CD14-positive monocyte (primary cell): ENCODE results near the gene MPPED1. TPM values are rescaled to one million over a fixed set of nuclear protein-coding genes. Genes with fewer than 3 reads are reported as not detected.

Experiments
- DNase-seq, 3 donors: peaks; one replicate each; pipeline ENCODE4 v3.0.0-alpha.2; 2011 to 2022
- H2AFZ ChIP-seq: 2 replicates; pipeline ENCODE4 v1.6.0; 2012; ENCODE audit warnings: mild to moderate bottlenecking, low read depth, low read length, inconsistent platforms; ENCODE audit not compliant: insufficient read depth, poor library complexity, severe bottlenecking
- H3K27ac ChIP-seq, 2 donors: 1 replicate in 1 of 2; 2 replicates in 1 of 2; pipeline ENCODE4 v1.5.1; 2012 to 2013; ENCODE audit warnings: low read length in 2 of 2, control low read depth in 1 of 2, inconsistent platforms in 1 of 2, low read depth in 1 of 2, mild to moderate bottlenecking in 1 of 2
- H3K27me3 ChIP-seq, 2 donors: one replicate each; pipeline versions ENCODE4 v1.6.0 to v1.6.1; 2011 to 2013; ENCODE audit warnings: low read length in 2 of 2; ENCODE audit not compliant: control insufficient read depth in 2 of 2, insufficient read depth in 2 of 2
- H3K36me3 ChIP-seq, 2 donors: replicated peaks in 1 of 2; 1 replicate in 1 of 2; 2 replicates in 1 of 2; pipeline versions ENCODE4 v1.5.1 to v1.6.1; 2012 to 2013; ENCODE audit warnings: low read length in 2 of 2, control low read depth in 1 of 2, inconsistent platforms in 1 of 2, mild to moderate bottlenecking in 1 of 2; ENCODE audit not compliant: insufficient read depth in 2 of 2, control insufficient read depth in 1 of 2
- H3K4me1 ChIP-seq, 2 donors: 1 replicate in 1 of 2; 2 replicates in 1 of 2; pipeline versions ENCODE4 v1.5.1 to v1.6.1; 2012 to 2013; ENCODE audit warnings: low read length in 2 of 2, control low read depth in 1 of 2, inconsistent platforms in 1 of 2, mild to moderate bottlenecking in 1 of 2, moderate library complexity in 1 of 2; ENCODE audit not compliant: insufficient read depth in 2 of 2, control insufficient read depth in 1 of 2
- H3K4me2 ChIP-seq: replicated peaks from 2 replicates; pipeline ENCODE3; 2012; ENCODE audit warnings: low read length, moderate library complexity, mild to moderate bottlenecking; ENCODE audit not compliant: poor library complexity, severe bottlenecking; ENCODE audit errors: extremely low read depth
- H3K4me3 ChIP-seq, 3 experiments: fragments of 200-600 bp in 1 of 3; sonication (generic) in 1 of 3; replicated peaks in 1 of 3; 1 replicate in 2 of 3; 2 replicates in 1 of 3; pipeline ENCODE4 v1.5.1; 2011 to 2013; ENCODE audit warnings: low read length in 3 of 3, mild to moderate bottlenecking in 3 of 3, control low read depth in 2 of 3, low read depth in 2 of 3, inconsistent platforms in 1 of 3, moderate library complexity in 1 of 3
- H3K79me2 ChIP-seq: 2 replicates; pipeline ENCODE4 v1.6.0; 2012; ENCODE audit warnings: mild to moderate bottlenecking, control low read depth, inconsistent platforms, low read length, moderate library complexity; ENCODE audit not compliant: insufficient read depth
- H3K9ac ChIP-seq: 2 replicates; pipeline ENCODE4 v1.6.0; 2017; ENCODE audit warnings: low read length, mild to moderate bottlenecking; ENCODE audit not compliant: insufficient read depth, poor library complexity, severe bottlenecking
- H3K9me3 ChIP-seq, 2 donors: replicated peaks in 1 of 2; 1 replicate in 1 of 2; 2 replicates in 1 of 2; pipeline versions ENCODE4 v1.5.1 to v1.6.1; 2012 to 2013; ENCODE audit warnings: low read length in 2 of 2, control low read depth in 1 of 2; ENCODE audit not compliant: control insufficient read depth in 1 of 2, insufficient read depth in 1 of 2
- H4K20me1 ChIP-seq: 2 replicates; pipeline ENCODE4 v1.6.0; 2012; ENCODE audit warnings: mild to moderate bottlenecking, low read length, control low read depth, moderate library complexity; ENCODE audit not compliant: insufficient read depth
- H3K27ac Mint-ChIP-seq, 7 donors: one replicate each; pipeline ENCODE4 v1.8.0; 2020; ENCODE audit warnings: mild to moderate bottlenecking in 7 of 7, mixed read lengths in 7 of 7, moderate library complexity in 6 of 7, inconsistent platforms in 2 of 7
- H3K27me3 Mint-ChIP-seq, 3 donors: one replicate each; pipeline ENCODE4 v1.8.0; 2021 to 2022; ENCODE audit warnings: low read depth in 3 of 3, mild to moderate bottlenecking in 3 of 3, mixed read lengths in 3 of 3, moderate library complexity in 3 of 3, inconsistent platforms in 1 of 3
- H3K36me3 Mint-ChIP-seq, 2 donors: one replicate each; pipeline ENCODE4 v1.8.0; 2020; ENCODE audit warnings: mixed read lengths in 2 of 2, inconsistent platforms in 1 of 2, mild to moderate bottlenecking in 1 of 2
- H3K4me1 Mint-ChIP-seq: one replicate; pipeline ENCODE4 v1.8.0; 2020; ENCODE audit warnings: mild to moderate bottlenecking, mixed read lengths
- H3K4me3 Mint-ChIP-seq, 2 donors: one replicate each; pipeline ENCODE4 v1.8.0; 2020; ENCODE audit warnings: mild to moderate bottlenecking in 2 of 2, mixed read lengths in 2 of 2, moderate library complexity in 1 of 2
- H3K9me3 Mint-ChIP-seq, 7 donors: one replicate each; pipeline ENCODE4 v1.8.0; 2020 to 2022; ENCODE audit warnings: mixed read lengths in 7 of 7, mild to moderate bottlenecking in 6 of 7, moderate library complexity in 6 of 7, inconsistent platforms in 2 of 7
- WGBS: methylation state at CpG from one replicate; pipeline ENCODE4 v1.1.5; 2013; ENCODE audit warnings: missing lambda C conversion rate; ENCODE audit not compliant: insufficient coverage; 5-methylcytosine and 5-hydroxymethylcytosine counted together
- intact Hi-C, 2 donors: fragments of 100-400 bp; cut with micrococcal nuclease; formaldehyde crosslinking; loops; one replicate each; pipeline versions ENCODE4 v1.15.0 to v1.15.1; 2023
- polyA plus RNA-seq, 3 donors: library from polyadenylated mRNA; depleted of rRNA in 1 of 3; unstranded in 2 of 3; stranded (reverse) in 1 of 3; fragments of 300-500 nt in 2 of 3; fragments of >200 nt in 1 of 3; fragmentation: Illumina TruSeq in 2 of 3; gene quantifications; 1 replicate in 2 of 3; 2 replicates in 1 of 3; pipeline ENCODE4 v1.2.3, GENCODE V29; 2012 to 2021
- TF ChIP-seq, protein P1 (sequence below): fragments of 200-600 bp; IDR thresholded peaks from one replicate; pipeline ENCODE4 v1.8.0; 2022; ENCODE audit warnings: antibody characterized with exemption, mild to moderate bottlenecking

The MPPED1 gene
- polyA plus RNA-seq, 3 donors = not detected

DNA sequence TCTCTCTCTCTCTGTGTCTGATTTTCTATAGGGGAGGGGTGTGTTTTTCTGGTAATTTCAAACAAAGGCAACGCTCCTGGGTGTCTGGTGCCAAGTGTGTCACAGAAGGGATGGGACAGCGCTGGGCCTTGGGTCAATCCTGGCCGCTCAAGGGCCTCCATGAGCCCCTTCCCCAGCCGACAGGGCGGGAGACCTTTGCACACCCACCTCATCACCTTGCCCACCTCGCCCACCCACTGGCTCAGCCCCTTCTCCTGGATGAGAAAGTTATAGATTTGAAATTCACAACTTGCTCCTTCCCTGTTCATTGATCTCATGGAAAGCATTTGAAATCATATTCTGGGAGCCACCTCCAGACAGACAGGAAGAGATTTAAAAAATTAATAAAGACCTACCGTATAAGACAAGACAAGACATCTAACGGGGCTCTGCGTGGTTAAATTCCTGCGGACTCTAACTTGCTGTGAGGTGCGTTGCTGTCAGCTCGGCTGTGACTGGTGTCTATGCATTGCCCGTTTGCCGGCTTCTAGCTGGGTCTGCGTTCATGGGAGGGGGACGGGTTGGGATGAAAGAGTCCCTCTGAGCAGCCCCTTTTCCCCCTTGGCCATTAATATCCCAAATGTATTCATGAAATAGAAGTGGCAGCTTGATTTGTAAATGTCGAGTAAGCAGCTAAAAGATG is 27.0 kb downstream of the MPPED1 start:
- Histone ChIP-seq H3K27me3 (no peaks in the 10 kb centered on the region), H3K4me2 (no peak overlapping the region), H2AFZ (no peak overlapping the region), H3K27ac (no peak overlapping the region), H3K79me2 (no peaks in the 10 kb centered on the region), H3K9me3 (no peaks in the 10 kb centered on the region), H4K20me1 (no peaks in the 10 kb centered on the region), H3K9ac (no peak overlapping the region), H3K4me3 (no peak overlapping the region), H3K36me3 (no peaks in the 10 kb centered on the region), H3K4me1 (no peaks in the 10 kb centered on the region)
- no peak for DNase-seq
- Mint-ChIP-seq H3K9me3 (no peaks in the 10 kb centered on the region), H3K4me3 (no peak overlapping the region), H3K4me1 (no peaks in the 10 kb centered on the region), H3K27me3 (peaks cover 3 to 20% (median 5%) of the 10 kb centered on the region in 3 donors), H3K36me3 (no peaks in the 10 kb centered on the region), H3K27ac (no peak overlapping the region)
- TF ChIP-seq, protein P1, sequence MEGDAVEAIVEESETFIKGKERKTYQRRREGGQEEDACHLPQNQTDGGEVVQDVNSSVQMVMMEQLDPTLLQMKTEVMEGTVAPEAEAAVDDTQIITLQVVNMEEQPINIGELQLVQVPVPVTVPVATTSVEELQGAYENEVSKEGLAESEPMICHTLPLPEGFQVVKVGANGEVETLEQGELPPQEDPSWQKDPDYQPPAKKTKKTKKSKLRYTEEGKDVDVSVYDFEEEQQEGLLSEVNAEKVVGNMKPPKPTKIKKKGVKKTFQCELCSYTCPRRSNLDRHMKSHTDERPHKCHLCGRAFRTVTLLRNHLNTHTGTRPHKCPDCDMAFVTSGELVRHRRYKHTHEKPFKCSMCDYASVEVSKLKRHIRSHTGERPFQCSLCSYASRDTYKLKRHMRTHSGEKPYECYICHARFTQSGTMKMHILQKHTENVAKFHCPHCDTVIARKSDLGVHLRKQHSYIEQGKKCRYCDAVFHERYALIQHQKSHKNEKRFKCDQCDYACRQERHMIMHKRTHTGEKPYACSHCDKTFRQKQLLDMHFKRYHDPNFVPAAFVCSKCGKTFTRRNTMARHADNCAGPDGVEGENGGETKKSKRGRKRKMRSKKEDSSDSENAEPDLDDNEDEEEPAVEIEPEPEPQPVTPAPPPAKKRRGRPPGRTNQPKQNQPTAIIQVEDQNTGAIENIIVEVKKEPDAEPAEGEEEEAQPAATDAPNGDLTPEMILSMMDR = no peak
- 93% methylated on average over 10 of the region's 17 CpGs for WGBS
- intact Hi-C loops = no loop called here

DNA sequence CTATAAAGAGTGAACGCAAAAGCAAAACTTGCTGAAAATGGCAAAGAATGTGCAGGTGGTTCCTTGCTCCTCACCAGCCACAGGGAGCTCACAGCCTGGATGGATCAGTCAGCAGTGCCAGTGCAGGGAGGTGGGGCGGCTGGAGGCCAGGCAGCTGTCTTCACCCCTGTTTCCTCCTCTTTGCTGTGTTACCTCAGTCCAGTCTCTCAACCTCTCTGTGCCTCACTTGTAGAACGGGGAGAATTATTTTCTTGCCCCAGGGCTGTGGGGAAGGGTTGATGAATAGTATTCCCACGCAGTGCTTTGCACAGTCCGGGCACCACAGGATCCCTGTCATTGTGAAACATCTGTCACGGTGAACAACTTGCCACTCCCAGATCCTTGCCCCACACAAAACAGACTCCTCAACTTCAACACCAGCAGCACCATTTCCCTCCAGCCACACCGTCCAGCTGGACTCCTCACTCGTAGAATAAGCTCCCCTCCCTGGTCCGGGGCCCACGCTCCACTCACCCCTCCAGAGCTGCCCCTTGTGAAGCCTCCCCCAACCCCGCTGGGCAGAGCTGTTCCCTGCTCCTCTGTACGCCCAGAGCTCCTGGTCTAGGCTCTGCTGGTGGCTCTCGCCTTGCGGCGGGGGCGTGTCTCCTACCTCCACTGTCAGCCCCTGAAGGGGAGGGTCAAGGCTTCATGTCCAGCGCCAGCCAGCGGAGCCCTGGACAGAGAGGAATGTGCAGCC is 27.7 kb downstream of the MPPED1 start:
- H3K27ac Mint-ChIP-seq = no peak overlapping the region
- H2AFZ ChIP-seq = no peak overlapping the region
- no peaks in the 10 kb centered on the region for H3K79me2 ChIP-seq
- no peak overlapping the region for H3K9ac ChIP-seq
- no peaks in the 10 kb centered on the region for H3K4me1 ChIP-seq
- no peaks in the 10 kb centered on the region for H3K27me3 ChIP-seq
- H3K36me3 ChIP-seq = no peaks in the 10 kb centered on the region
- WGBS = 91% methylated on average over 14 of the region's 18 CpGs
- no peak overlapping the region for H3K4me3 Mint-ChIP-seq
- H3K4me1 Mint-ChIP-seq = no peaks in the 10 kb centered on the region
- H3K4me3 ChIP-seq = no peak overlapping the region
- no peaks in the 10 kb centered on the region for H3K9me3 Mint-ChIP-seq
- intact Hi-C loops = no loop called here
- H3K27ac ChIP-seq = no peak overlapping the region
- H3K36me3 Mint-ChIP-seq = no peaks in the 10 kb centered on the region
- peaks cover 2 to 20% (median 3%) of the 10 kb centered on the region in 3 donors for H3K27me3 Mint-ChIP-seq
- no peaks in the 10 kb centered on the region for H4K20me1 ChIP-seq
- no peak overlapping the region for H3K4me2 ChIP-seq
- TF ChIP-seq, protein P1 = no peak
- no peaks in the 10 kb centered on the region for H3K9me3 ChIP-seq
- DNase-seq = no peak
